Measurements from ENCODE around the gene CGB2.
"Not testable (repeated sequence)": the region's sequence is repeated elsewhere in the genome, so short reads cannot be mapped to it uniquely, and the experiment has no call there.

Gene CGB2

GRCh38 chr19:49069026-49069425 is 37.3 kb downstream of the CGB2 start:
- no peak for TF ChIP-seq CTCF (conservative IDR thresholded peaks at IDR 0.05)
- no peak overlapping the region for H3K27ac ChIP-seq

- H3K27ac ChIP-seq = no peak overlapping the region
- no peak for TF ChIP-seq CTCF (conservative IDR thresholded peaks at IDR 0.05)
These were observed 38.7 kb downstream of the CGB2 start for GRCh38 chr19:49070416-49070815.

GRCh38 chr19:49071860-49072547 is 40.3 kb downstream of the CGB2 start:
- H3K27ac ChIP-seq = no peak overlapping the region
- TF ChIP-seq CTCF (conservative IDR thresholded peaks at IDR 0.05) = no peak

- H3K27ac ChIP-seq = no peak overlapping the region
- peak; percentile 28 for TF ChIP-seq CTCF (conservative IDR thresholded peaks at IDR 0.05)
These were observed 42.1 kb downstream of the CGB2 start for GRCh38 chr19:49073514-49074378.

- not testable (repeated sequence) for H3K27ac ChIP-seq
- TF ChIP-seq CTCF (conservative IDR thresholded peaks at IDR 0.05) = peak; percentile 92
These were observed 43.2 kb downstream of the CGB2 start for GRCh38 chr19:49074869-49075268.

GRCh38 chr19:49080392-49080791 is 48.7 kb downstream of the CGB2 start:
- no peak for TF ChIP-seq CTCF (conservative IDR thresholded peaks at IDR 0.05)
- no peak overlapping the region for H3K27ac ChIP-seq

GRCh38 chr19:49081273-49081672 is 49.6 kb downstream of the CGB2 start:
- no peak for TF ChIP-seq CTCF (conservative IDR thresholded peaks at IDR 0.05)
- H3K27ac ChIP-seq = no peak overlapping the region

All from VCaP (cell line).